Activated CD4-positive, alpha-beta memory T cell treated with anti-CD3 and anti-CD28 coated beads for 36 hours (primary cell): Measurements from ENCODE around the gene SRPK1. TPM values are rescaled to one million over a fixed set of nuclear protein-coding genes. Genes with fewer than 3 reads are reported as not detected.

Source experiments
- CTCF ChIA-PET: fragments of 350-600 bp; sonication (Branson Sonifier 250); formaldehyde crosslinking; loops from one replicate; lab custom pipeline; 2021; ENCODE audit warnings: antibody characterized with exemption, inconsistent platforms; lab: Charles Lee
- POLR2A ChIA-PET: fragments of 350-600 bp; sonication (Branson Sonifier 250); formaldehyde crosslinking; loops from one replicate; lab custom pipeline; 2021; ENCODE audit warnings: antibody characterized with exemption; lab: Charles Lee
- DNase-seq: peaks from one replicate; pipeline ENCODE4 v3.0.0-alpha.2; 2020
- H3K27ac Mint-ChIP-seq: one replicate; pipeline ENCODE4 v1.8.0; 2021; ENCODE audit warnings: mixed read lengths
- H3K27me3 Mint-ChIP-seq: one replicate; pipeline ENCODE4 v1.8.0; 2021; ENCODE audit warnings: mixed read lengths
- H3K36me3 Mint-ChIP-seq: one replicate; pipeline ENCODE4 v1.8.0; 2021; ENCODE audit warnings: mixed read lengths
- H3K4me1 Mint-ChIP-seq: one replicate; pipeline ENCODE4 v1.8.0; 2021; ENCODE audit warnings: low read depth, mixed read lengths
- H3K4me3 Mint-ChIP-seq: one replicate; pipeline ENCODE4 v1.8.0; 2021; ENCODE audit warnings: mild to moderate bottlenecking, mixed read lengths
- H3K9me3 Mint-ChIP-seq: one replicate; pipeline ENCODE4 v1.8.0; 2021; ENCODE audit warnings: mixed read lengths
- intact Hi-C: fragments of 100-400 bp; cut with micrococcal nuclease; formaldehyde crosslinking; loops from one replicate; pipeline ENCODE4 v1.15.1; 2023
- total RNA-seq, 2 experiments: library from RNA; stranded (reverse); gene quantifications; one replicate each; pipeline ENCODE4 v1.2.3, GENCODE V29; 2021

Gene SRPK1
- total RNA-seq, 2 experiments from 2014 or later, result 134 to 143 TPM

- Mint-ChIP-seq H3K27me3 (no peaks in the 10 kb centered on the region), H3K4me1 (no peaks in the 10 kb centered on the region), H3K4me3 (no peak overlapping the region), H3K9me3 (no peaks in the 10 kb centered on the region), H3K36me3 (peaks cover 46% of the 10 kb centered on the region), H3K27ac (no peak overlapping the region)
- intact Hi-C loops, result no loop called here
- DNase-seq, result no peak
- CTCF ChIA-PET, result interaction anchor here (0.6 kb wide), 1 partner anchor 43 kb away, joined by 5 read pairs; no protein-coding TSS in a partner anchor
- POLR2A ChIA-PET, result no interaction called here
Observed at GRCh38 chr6:35842381-35842780, 78.5 kb downstream of the SRPK1 start.

DNA sequence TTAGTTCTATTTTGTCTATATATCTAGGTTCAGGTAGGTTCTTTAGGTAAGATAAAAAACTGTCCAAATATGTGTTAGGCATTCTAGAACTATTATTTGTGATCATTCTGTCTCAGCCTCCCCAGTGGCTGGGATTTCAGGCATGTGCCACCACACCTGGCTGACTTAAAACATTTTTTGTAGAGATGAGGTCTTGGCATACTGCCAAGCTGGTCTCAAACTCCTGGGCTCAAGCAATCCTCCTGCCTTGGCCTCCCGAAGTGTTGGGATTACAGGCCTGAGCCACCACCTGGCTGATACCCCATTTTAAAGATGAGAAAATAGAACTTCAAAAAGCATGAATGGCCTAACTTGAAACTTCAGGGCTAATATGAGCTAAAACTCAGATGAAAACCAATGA is 81.9 kb downstream of the SRPK1 start:
- no peaks in the 10 kb centered on the region for H3K27me3 Mint-ChIP-seq
- H3K36me3 Mint-ChIP-seq, result peaks cover 46% of the 10 kb centered on the region
- no peak overlapping the region for H3K27ac Mint-ChIP-seq
- intact Hi-C loops, result no loop called here
- ChIA-PET POLR2A (no interaction called here), CTCF (interaction anchor here (1.9 kb wide), 1 partner anchor 256 kb away, joined by 7 read pairs; no protein-coding TSS in a partner anchor)
- H3K9me3 Mint-ChIP-seq, result no peaks in the 10 kb centered on the region
- H3K4me3 Mint-ChIP-seq, result no peak overlapping the region
- no peak for DNase-seq
- H3K4me1 Mint-ChIP-seq, result no peaks in the 10 kb centered on the region

DNA sequence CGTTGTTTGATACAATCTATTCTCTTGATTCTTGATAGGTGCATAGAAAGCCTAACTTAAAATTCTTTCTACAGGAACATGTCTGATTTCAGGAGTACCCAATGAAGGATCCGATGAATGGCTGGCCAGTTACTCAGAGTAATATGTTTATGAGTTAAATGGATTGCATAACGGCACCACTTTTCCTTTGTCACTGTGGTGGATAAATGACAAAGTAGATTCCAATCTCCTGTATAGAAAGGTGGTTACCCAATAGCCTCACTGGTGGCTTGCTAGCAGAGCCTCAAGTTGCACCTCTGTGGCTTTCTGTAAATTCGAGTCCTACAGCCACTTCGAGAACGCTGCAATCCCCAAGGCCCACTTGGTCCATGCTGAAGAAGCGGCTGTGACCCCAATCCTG is 87.4 kb downstream of the SRPK1 start:
- H3K27ac Mint-ChIP-seq, result no peak overlapping the region
- no peak for DNase-seq

DNA sequence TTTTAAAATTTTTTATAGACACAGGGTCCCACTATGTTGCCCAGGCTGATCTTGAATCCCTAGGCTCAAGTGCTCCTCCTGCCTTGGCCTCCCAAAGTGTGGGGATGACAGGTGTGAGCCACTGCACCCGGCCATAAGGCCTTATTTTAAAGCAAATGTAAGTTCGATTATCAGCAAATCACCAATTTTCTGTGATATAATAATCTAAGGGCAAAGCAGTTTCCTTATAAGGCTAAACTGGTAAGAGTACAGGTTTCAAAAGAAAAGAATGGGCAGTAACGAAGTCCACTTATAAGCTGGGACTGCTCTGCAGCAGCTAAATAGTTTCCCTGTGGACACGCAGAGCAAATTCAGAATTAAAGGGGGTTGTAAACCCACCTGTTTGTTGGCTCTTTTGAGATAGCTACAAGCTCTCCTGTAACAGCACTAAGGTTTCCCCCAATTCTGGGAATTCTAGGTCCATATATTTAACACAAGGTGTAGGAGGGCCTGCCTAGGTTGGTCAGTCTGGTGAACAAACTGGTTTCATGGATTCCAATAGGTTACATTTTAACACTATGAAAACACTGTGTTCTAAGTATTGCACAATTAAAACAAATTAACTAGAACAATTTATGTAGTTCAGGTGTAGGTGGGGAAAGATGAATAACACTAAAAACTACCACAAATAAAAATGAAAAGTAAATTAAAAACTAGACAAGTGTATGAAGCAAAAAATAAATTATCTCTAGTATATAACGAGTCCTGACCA is 89.5 kb downstream of the SRPK1 start:
- DNase-seq, result no peak
- Mint-ChIP-seq H3K4me3 (no peak overlapping the region), H3K36me3 (peaks cover 20% of the 10 kb centered on the region), H3K4me1 (no peaks in the 10 kb centered on the region), H3K27ac (no peak overlapping the region), H3K27me3 (peaks cover 4% of the 10 kb centered on the region), H3K9me3 (no peaks in the 10 kb centered on the region)
- intact Hi-C loops, result no loop called here
- CTCF ChIA-PET, result no interaction called here
- POLR2A ChIA-PET, result no interaction called here

More for the DNA sequence above, 87.4 kb downstream of the SRPK1 start:
- Mint-ChIP-seq H3K36me3 (peaks cover 28% of the 10 kb centered on the region), H3K27me3 (peaks cover 1% of the 10 kb centered on the region), H3K4me1 (no peaks in the 10 kb centered on the region), H3K4me3 (no peak overlapping the region), H3K9me3 (no peaks in the 10 kb centered on the region)
- intact Hi-C loops, result no loop called here
- POLR2A ChIA-PET, result no interaction called here
- CTCF ChIA-PET, result interaction anchor here (1.4 kb wide), 1 partner anchor 261 kb away, joined by 3 read pairs; no protein-coding TSS in a partner anchor

DNA sequence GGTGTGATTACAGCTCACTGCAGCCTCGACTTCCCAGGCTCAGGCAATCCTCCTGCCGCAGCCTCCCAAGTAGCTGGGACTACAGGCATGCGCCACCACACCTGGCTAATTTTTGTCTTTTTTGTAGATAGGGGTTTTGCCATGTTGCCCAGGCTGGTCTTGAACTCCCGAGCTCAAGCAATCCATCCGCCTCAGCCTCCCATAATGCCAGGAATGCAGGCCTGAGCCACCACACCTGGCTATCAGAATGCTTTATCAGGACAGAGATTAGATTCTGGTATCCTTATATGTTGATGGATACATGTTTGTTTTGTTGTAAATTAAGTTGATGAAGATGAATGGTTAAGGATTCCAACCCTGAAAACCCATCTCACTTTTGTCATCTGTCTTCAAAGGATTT is 91.6 kb downstream of the SRPK1 start:
- DNase-seq, result no peak
- Mint-ChIP-seq H3K27me3 (peaks cover 4% of the 10 kb centered on the region), H3K4me3 (no peak overlapping the region), H3K27ac (no peak overlapping the region), H3K36me3 (peaks cover 10% of the 10 kb centered on the region), H3K4me1 (no peaks in the 10 kb centered on the region), H3K9me3 (no peaks in the 10 kb centered on the region)
- CTCF ChIA-PET, result no interaction called here
- POLR2A ChIA-PET, result no interaction called here
- intact Hi-C loops, result no loop called here

- ChIA-PET POLR2A (no interaction called here), CTCF (no interaction called here)
- Mint-ChIP-seq H3K4me1 (no peaks in the 10 kb centered on the region), H3K36me3 (no peaks in the 10 kb centered on the region), H3K4me3 (no peak overlapping the region), H3K27me3 (peaks cover 4% of the 10 kb centered on the region), H3K9me3 (no peaks in the 10 kb centered on the region), H3K27ac (no peak overlapping the region)
- intact Hi-C loops, result no loop called here
- DNase-seq, result no peak
Observed at GRCh38 chr6:35824552-35825192, 96.2 kb downstream of the SRPK1 start.

- DNase-seq, result no peak
- Mint-ChIP-seq H3K36me3 (no peaks in the 10 kb centered on the region), H3K27ac (no peak overlapping the region), H3K9me3 (no peaks in the 10 kb centered on the region), H3K4me1 (no peaks in the 10 kb centered on the region), H3K27me3 (peaks cover 3% of the 10 kb centered on the region), H3K4me3 (no peak overlapping the region)
- ChIA-PET POLR2A (no interaction called here), CTCF (no interaction called here)
- intact Hi-C loops, result no loop called here
Observed at GRCh38 chr6:35823601-35824000, 97.3 kb downstream of the SRPK1 start.

- no peak overlapping the region for H3K27ac Mint-ChIP-seq
- no peaks in the 10 kb centered on the region for H3K36me3 Mint-ChIP-seq
- H3K27me3 Mint-ChIP-seq, result no peaks in the 10 kb centered on the region
- no peaks in the 10 kb centered on the region for H3K4me1 Mint-ChIP-seq
- no peak overlapping the region for H3K4me3 Mint-ChIP-seq
- intact Hi-C loops, result no loop called here
- ChIA-PET CTCF (no interaction called here), POLR2A (no interaction called here)
- DNase-seq, result no peak
- H3K9me3 Mint-ChIP-seq, result peaks cover 15% of the 10 kb centered on the region
Observed at GRCh38 chr6:35817515-35817914, 103.4 kb downstream of the SRPK1 start.

- Mint-ChIP-seq H3K36me3 (no peaks in the 10 kb centered on the region), H3K9me3 (peaks cover 2% of the 10 kb centered on the region), H3K4me3 (no peak overlapping the region), H3K27me3 (peaks cover 11% of the 10 kb centered on the region), H3K27ac (no peak overlapping the region), H3K4me1 (peaks cover 2% of the 10 kb centered on the region)
- intact Hi-C loops, result no loop called here
- ChIA-PET POLR2A (no interaction called here), CTCF (no interaction called here)
- no peak for DNase-seq
Observed at GRCh38 chr6:35811699-35811995, 109.3 kb downstream of the SRPK1 start.

GRCh38 chr6:35810971-35811698 is 109.8 kb downstream of the SRPK1 start:
- Mint-ChIP-seq H3K27ac (no peak overlapping the region), H3K36me3 (no peaks in the 10 kb centered on the region)
- CTCF ChIA-PET, result no interaction called here

DNA sequence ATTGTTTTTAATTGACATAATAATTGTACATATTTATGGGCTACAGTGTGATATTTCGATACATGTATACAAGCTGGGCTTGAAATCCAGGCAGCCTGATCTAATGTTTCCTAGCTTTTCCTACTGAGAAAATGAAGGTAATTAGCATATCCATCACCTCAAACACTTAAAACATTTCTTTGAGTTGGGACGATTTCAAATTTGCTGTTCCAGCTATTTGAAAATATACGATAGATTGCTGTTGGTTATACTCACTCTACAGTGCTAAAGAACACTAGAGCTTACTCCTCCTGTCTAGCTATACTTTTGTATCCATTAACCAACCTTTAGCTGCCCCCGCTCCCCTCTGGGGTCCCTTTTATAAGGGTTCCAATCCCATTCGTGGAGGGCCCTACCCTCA is 111.1 kb downstream of the SRPK1 start:
- no peaks in the 10 kb centered on the region for H3K9me3 Mint-ChIP-seq
- no peak overlapping the region for H3K27ac Mint-ChIP-seq
- intact Hi-C loops, result no loop called here
- ChIA-PET CTCF (no interaction called here), POLR2A (no interaction called here)
- peaks cover 2% of the 10 kb centered on the region for H3K4me1 Mint-ChIP-seq
- no peaks in the 10 kb centered on the region for H3K36me3 Mint-ChIP-seq
- DNase-seq, result no peak
- H3K27me3 Mint-ChIP-seq, result peaks cover 23% of the 10 kb centered on the region
- no peak overlapping the region for H3K4me3 Mint-ChIP-seq

More at GRCh38 chr6:35810971-35811698, 109.8 kb downstream of the SRPK1 start:
- H3K4me3 Mint-ChIP-seq, result no peak overlapping the region
- H3K4me1 Mint-ChIP-seq, result peaks cover 2% of the 10 kb centered on the region
- H3K9me3 Mint-ChIP-seq, result no peaks in the 10 kb centered on the region
- intact Hi-C loops, result no loop called here
- POLR2A ChIA-PET, result no interaction called here
- H3K27me3 Mint-ChIP-seq, result peaks cover 14% of the 10 kb centered on the region
- DNase-seq, result no peak

DNA sequence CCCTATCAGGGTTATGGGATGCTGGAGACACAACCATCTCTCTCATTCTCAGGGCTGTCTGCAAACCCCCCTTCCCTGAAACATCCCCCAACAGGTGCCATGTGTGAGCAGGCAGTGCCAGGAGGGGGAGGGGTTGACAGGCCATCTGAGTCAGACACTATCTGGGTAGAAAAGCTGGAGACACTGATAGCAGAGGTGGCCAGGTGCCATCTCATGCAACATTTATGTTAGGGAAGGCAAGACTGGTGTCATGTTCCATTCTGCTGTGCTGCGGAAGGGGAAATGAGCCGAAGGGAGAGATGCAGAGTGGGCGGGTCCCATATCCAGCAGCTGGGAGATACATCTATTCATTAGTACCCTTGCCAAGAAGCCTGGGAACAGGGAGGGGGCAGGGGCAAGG is 112.2 kb downstream of the SRPK1 start:
- Mint-ChIP-seq H3K4me1 (peaks cover 2% of the 10 kb centered on the region), H3K27me3 (peaks cover 24% of the 10 kb centered on the region), H3K36me3 (no peaks in the 10 kb centered on the region), H3K4me3 (no peak overlapping the region), H3K27ac (no peak overlapping the region), H3K9me3 (no peaks in the 10 kb centered on the region)
- CTCF ChIA-PET, result no interaction called here
- no peak for DNase-seq
- intact Hi-C loops, result no loop called here
- POLR2A ChIA-PET, result no interaction called here
